HFFc6 (cell line): ENCODE results near the gene EXOC1. TPM values are rescaled to one million over a fixed set of nuclear protein-coding genes. Genes with fewer than 3 reads are reported as not detected.

Source experiments
- DNase-seq: peaks from one replicate; pipeline ENCODE4 v3.0.0-alpha.2; 2018
- H3K27ac Mint-ChIP-seq: 2 replicates; pipeline ENCODE4 v1.8.0; 2020; ENCODE audit warnings: mild to moderate bottlenecking, mixed read lengths
- H3K27me3 Mint-ChIP-seq: 2 replicates; pipeline ENCODE4 v1.8.0; 2021; ENCODE audit warnings: mild to moderate bottlenecking, moderate library complexity, mixed read lengths; ENCODE audit not compliant: insufficient read depth
- H3K36me3 Mint-ChIP-seq: 2 replicates; pipeline ENCODE4 v1.8.0; 2021; ENCODE audit warnings: low read depth, mixed read lengths
- H3K4me1 Mint-ChIP-seq: 2 replicates; pipeline ENCODE4 v1.8.0; 2020; ENCODE audit warnings: low read depth, mixed read lengths
- H3K4me3 Mint-ChIP-seq: 2 replicates; pipeline ENCODE4 v1.8.0; 2020; ENCODE audit warnings: mild to moderate bottlenecking, moderate library complexity, mixed read lengths
- H3K9me3 Mint-ChIP-seq: 2 replicates; pipeline ENCODE4 v1.8.0; 2020; ENCODE audit warnings: mild to moderate bottlenecking, mixed read lengths
- CTCF ChIP-seq: fragments of 200-600 bp; sonication (generic); IDR thresholded peaks from 2 replicates; pipeline ENCODE4 v1.5.0; 2021; ENCODE audit warnings: antibody characterized with exemption, mild to moderate bottlenecking
- total RNA-seq, 6 experiments: library from RNA; stranded (reverse); fragmentation: NEBNext Ultra II Directional; extraction: Animal tissue kit (Norgen Biotek cat#: 25700); gene quantifications; 2 replicates in 1 of 6; 3 replicates in 5 of 6; pipeline ENCODE4 v1.2.3, GENCODE V29; 2021

The EXOC1 gene
- total RNA-seq, 6 experiments from 2014 or later = 28.8 to 32.6 (median 31.4) TPM

DNA sequence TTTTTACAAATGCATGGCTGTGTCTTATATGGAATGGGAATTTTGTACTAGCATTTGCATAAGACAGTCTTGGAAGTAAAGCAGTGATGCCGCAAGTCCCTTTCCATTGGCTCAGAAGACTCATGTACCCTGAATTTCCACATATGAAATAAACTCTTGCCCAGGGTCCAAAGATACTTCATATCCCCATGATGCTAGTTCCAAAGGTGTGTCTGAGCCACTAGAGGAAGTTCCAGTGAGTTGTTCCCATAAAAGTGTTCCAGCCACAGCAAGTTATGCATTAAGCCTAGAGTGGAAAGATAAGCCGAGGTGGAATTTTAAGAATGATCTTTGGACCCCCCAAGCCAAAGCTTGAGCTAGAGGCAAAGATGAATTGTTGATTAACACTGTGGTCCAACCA, 86.0 kb downstream of the EXOC1 start:
- no peak for DNase-seq
- no peak for TF ChIP-seq CTCF
- Mint-ChIP-seq H3K36me3 (no peaks in the 10 kb centered on the region), H3K9me3 (peaks cover 8% of the 10 kb centered on the region), H3K4me1 (no peaks in the 10 kb centered on the region), H3K4me3 (no peak overlapping the region), H3K27ac (no peak overlapping the region), H3K27me3 (peaks cover 4% of the 10 kb centered on the region)

DNA sequence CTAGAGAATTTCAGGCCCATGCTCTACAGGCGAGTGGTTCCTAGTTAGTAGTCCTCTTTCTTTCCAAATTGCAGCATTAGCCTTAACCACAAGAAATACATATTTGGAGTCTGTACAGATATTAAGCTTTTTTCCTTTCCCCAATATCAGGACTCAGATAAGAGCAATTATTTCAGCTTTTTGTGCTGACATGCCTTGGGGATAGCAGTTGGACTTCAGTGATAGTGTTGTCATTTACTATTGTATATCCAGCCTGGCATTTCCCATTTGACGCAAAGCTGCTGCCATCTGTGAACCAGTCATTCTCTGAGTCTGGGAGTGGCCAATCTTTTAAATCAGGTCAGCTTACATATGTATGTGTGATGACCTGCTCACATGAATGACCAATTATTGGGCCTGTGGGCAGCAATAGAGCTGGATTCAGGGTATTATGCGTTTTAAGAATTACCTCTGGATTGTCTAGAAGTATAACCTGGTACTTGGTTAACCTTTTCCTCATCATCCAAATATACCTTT, 88.5 kb downstream of the EXOC1 start:
- H3K27ac Mint-ChIP-seq = no peak overlapping the region
- peaks cover 4% of the 10 kb centered on the region for H3K27me3 Mint-ChIP-seq
- no peaks in the 10 kb centered on the region; the same call in none of the 2 replicates for H3K9me3 Mint-ChIP-seq
- DNase-seq = no peak
- H3K36me3 Mint-ChIP-seq = no peaks in the 10 kb centered on the region
- peaks cover 8% of the 10 kb centered on the region for H3K4me1 Mint-ChIP-seq
- no peak overlapping the region for H3K4me3 Mint-ChIP-seq
- TF ChIP-seq CTCF = no peak

DNA sequence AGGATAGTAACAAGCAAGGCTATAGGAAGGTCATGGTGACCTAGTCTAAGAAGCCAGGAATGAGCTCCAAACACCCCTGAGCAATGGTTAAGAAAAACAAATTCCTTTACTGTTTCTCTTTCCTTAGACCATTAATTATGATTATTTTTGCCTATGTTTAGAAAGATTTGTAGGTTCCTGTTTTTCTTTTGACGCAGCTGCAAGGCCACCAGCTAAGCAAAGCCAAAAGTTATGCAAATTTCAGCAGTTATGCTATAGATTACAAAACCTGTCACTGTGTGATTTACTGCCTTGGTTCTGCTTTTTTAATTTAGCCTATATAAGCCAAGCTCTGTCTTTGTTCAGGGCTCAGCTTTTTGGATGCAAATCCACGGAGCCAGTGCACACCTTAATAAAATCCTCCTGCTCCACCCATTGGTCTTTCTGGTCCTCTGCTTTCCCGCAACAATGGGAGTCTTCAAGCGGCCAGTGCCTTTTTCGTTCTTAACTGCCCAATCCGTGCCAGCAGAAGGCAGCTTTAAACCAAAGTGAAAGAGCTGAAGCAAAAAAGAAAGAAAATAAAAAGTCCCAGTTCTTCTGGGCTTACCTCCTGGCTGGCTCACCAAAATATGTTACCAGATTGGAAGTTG, 93.9 kb downstream of the EXOC1 start:
- Mint-ChIP-seq H3K27me3 (no peaks in the 10 kb centered on the region), H3K9me3 (no peaks in the 10 kb centered on the region), H3K4me3 (peak overlapping the region; percentile 91), H3K27ac (peak overlapping the region; percentile 97), H3K4me1 (peaks cover 44% of the 10 kb centered on the region), H3K36me3 (peaks cover 1% of the 10 kb centered on the region; the same call in 1 of the 2 replicates)
- DNase-seq = peak; percentile 6
- no peak for TF ChIP-seq CTCF

DNA sequence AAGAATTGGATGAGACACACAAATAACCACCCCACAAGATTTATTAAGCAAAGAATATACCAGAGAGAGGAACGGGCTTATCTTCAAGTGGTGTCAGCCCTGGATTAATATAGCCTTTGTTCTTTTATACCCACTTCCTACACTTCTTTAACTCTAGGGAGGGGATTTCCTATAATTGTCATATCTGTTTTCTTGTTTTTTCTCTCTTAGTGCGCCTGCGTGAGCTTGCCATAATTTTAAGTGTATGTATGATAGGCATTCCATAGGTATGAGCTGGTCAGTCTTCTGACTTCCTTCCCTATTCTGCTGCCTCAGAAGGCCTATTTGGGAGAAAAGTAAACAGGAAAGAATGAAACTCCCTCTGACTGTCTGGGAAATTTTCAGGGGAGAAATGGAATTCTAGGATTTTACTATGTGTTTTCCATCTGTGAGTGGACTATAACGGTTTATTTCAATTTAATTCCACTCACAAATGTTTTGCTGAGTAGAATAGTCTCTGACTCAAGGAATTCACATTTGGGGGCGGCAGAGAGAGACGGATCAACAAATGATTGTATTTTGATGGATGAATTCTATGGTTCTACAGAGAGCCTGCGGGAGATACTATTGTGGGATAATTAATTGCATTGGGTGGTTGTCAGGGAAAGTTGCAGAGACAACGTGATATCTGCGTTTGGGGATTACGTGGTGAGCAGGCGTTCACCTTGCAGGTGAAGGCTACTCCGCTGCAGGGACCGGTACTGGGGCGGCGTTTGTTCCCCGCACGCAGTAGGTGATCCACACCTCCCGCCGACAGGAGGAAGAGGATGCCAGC, 94.7 kb downstream of the EXOC1 start:
- Mint-ChIP-seq H3K9me3 (no peaks in the 10 kb centered on the region), H3K4me1 (peaks cover 44% of the 10 kb centered on the region), H3K27me3 (no peaks in the 10 kb centered on the region), H3K27ac (peak overlapping the region; percentile 97), H3K4me3 (peak overlapping the region; percentile 91), H3K36me3 (peaks cover 4% of the 10 kb centered on the region; the same call in 1 of the 2 replicates)
- peak; percentile 89 for DNase-seq
- no peak for TF ChIP-seq CTCF

DNA sequence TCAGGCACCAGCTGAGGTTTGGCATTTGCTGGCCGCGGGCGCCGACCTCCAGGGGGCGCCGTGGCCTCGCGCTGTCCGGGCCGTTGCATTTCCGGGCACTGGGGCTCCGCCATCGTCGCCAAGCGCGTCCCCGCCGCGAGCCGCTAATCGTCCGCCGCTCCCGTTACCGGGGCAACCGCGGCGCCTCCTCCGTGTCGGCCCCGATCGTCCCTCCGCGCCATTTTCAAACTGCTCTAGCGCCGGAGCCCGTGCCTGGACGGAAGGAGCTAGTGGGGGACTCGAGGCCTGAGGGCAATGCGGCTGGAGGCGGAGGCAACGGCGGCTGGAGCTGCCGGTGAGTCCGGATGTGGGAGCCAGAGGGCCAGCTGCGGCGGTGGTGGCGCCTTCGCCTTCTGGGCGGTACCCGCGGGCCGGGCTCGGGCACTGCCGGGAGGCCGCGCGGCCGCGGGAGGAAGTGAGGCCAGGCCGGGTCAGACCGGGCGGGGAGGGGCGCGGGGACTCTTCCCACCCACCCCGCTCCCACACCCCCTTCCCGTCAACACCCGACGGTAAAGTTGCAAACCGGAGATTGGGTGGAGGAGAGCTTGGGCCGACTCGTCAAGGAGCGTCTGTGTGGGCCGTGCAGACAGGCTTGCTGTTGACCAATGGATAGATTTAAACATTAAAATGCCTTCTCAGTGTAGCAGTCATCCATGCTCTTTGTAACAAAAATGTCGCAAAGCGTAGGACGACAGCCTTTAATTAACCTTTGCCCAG, 95.5 kb downstream of the EXOC1 start, which contains the start of gene CEP135:
Gene CEP135 (plus strand): TSS at position 220 of the 756 bp plus-strand sequence. CDS start 3,186 bp downstream, outside the sequence.
- peaks cover 4% of the 10 kb centered on the region; the same call in 1 of the 2 replicates for H3K36me3 Mint-ChIP-seq
- H3K4me3 Mint-ChIP-seq = peak within 1 kb of the TSS; percentile 91
- no peaks in the 10 kb centered on the region for H3K27me3 Mint-ChIP-seq
- peaks cover 44% of the 10 kb centered on the region for H3K4me1 Mint-ChIP-seq
- no peaks in the 10 kb centered on the region for H3K9me3 Mint-ChIP-seq
- DNase-seq = peak; percentile 93
- peak within 1 kb of the TSS; percentile 97 for H3K27ac Mint-ChIP-seq
- peak; percentile 98 for TF ChIP-seq CTCF
